HEK293 (cell line): ENCODE data around the gene DDX39A.

Experiments used
- CTCF ChIA-PET: fragments of 350-600 bp; formaldehyde crosslinking; extraction: SDS; loops from one replicate; lab custom pipeline; 2021; ENCODE audit warnings: antibody characterized with exemption; lab: Yijun Ruan, JAX
- POLR2A ChIA-PET: fragments of 300-600 bp; formaldehyde crosslinking; extraction: SDS; loops from one replicate; lab custom pipeline; 2020; ENCODE audit warnings: antibody characterized with exemption, inconsistent platforms; lab: Yijun Ruan, JAX
- H3K27ac ChIP-seq: fragments of 200-500 bp; sonication (Bioruptor generic); 2 replicates; pipeline ENCODE4 v1.5.1; 2014; ENCODE audit warnings: low read depth, low read length, control low read depth, inconsistent platforms; ENCODE audit errors: extremely low read depth
- H3K36me3 ChIP-seq, 2 experiments: fragments of 200-500 bp in 1 of 2; sonication (Bioruptor generic) in 1 of 2; 1 replicate in 1 of 2; 2 replicates in 1 of 2; pipeline ENCODE4 v1.5.1; 2014 to 2017; ENCODE audit warnings: inconsistent platforms in 2 of 2, low read length in 2 of 2; ENCODE audit not compliant: control insufficient read depth in 2 of 2, insufficient read depth in 1 of 2
- H3K4me1 ChIP-seq: fragments of 200-500 bp; sonication (Bioruptor generic); 2 replicates; pipeline ENCODE4 v1.5.1; 2014; ENCODE audit warnings: mild to moderate bottlenecking, low read length, inconsistent platforms; ENCODE audit not compliant: control insufficient read depth, insufficient read depth
- H3K4me3 ChIP-seq: 2 replicates; pipeline ENCODE4 v1.5.1; 2011; ENCODE audit warnings: low read depth, mild to moderate bottlenecking, control low read depth, low read length, moderate library complexity
- H3K9me3 ChIP-seq: fragments of 200-500 bp; sonication (Bioruptor generic); 2 replicates; pipeline ENCODE4 v1.5.1; 2014; ENCODE audit warnings: low read depth, low read length, inconsistent platforms; ENCODE audit not compliant: control insufficient read depth, insufficient read depth
- MYNN ChIP-seq: fragments of 450-650 bp; formaldehyde crosslinking; IDR thresholded peaks from 2 replicates; pipeline ENCODE4 v1.5.1; 2016; ENCODE audit warnings: missing biosample characterization, missing genetic modification characterization, borderline replicate concordance
- PRDM10 ChIP-seq: fragments of 450-650 bp; formaldehyde crosslinking; IDR thresholded peaks from 2 replicates; pipeline ENCODE4 v1.5.1; 2016; ENCODE audit warnings: missing biosample characterization, missing genetic modification characterization
- SCRT2 ChIP-seq: fragments of 450-650 bp; formaldehyde crosslinking; IDR thresholded peaks from 2 replicates; pipeline ENCODE4 v1.5.1; 2016; ENCODE audit warnings: missing biosample characterization, missing genetic modification characterization
- ZBTB10 ChIP-seq: fragments of 450-650 bp; formaldehyde crosslinking; IDR thresholded peaks from 2 replicates; pipeline ENCODE4 v1.5.1; 2016; ENCODE audit warnings: missing biosample characterization, missing genetic modification characterization
- ZBTB11 ChIP-seq: fragments of 450-650 bp; formaldehyde crosslinking; conservative IDR thresholded peaks from 2 replicates; pipeline ENCODE4 v1.5.1; 2016; ENCODE audit warnings: low read depth, missing biosample characterization, missing genetic modification characterization
- ZBTB17 ChIP-seq: fragments of 450-650 bp; formaldehyde crosslinking; IDR thresholded peaks from 2 replicates; pipeline ENCODE4 v1.5.1; 2016; ENCODE audit warnings: missing biosample characterization, missing genetic modification characterization
- ZBTB6 ChIP-seq: fragments of 450-650 bp; formaldehyde crosslinking; IDR thresholded peaks from 2 replicates; pipeline ENCODE4 v1.5.1; 2017; ENCODE audit warnings: missing biosample characterization, missing genetic modification characterization
- ZIC2 ChIP-seq: fragments of 450-650 bp; formaldehyde crosslinking; IDR thresholded peaks from 2 replicates; pipeline ENCODE4 v1.5.1; 2016; ENCODE audit warnings: missing biosample characterization, missing genetic modification characterization
- ZNF10 ChIP-seq: fragments of 450-650 bp; formaldehyde crosslinking; IDR thresholded peaks from 2 replicates; pipeline ENCODE4 v1.5.1; 2017; ENCODE audit warnings: missing biosample characterization, missing genetic modification characterization
- ZNF211 ChIP-seq: fragments of 450-650 bp; formaldehyde crosslinking; IDR thresholded peaks from 2 replicates; pipeline ENCODE4 v1.5.1; 2016; ENCODE audit warnings: low read depth, missing biosample characterization, missing genetic modification characterization
- ZNF280D ChIP-seq: fragments of 450-650 bp; formaldehyde crosslinking; IDR thresholded peaks from 2 replicates; pipeline ENCODE4 v1.5.1; 2016; ENCODE audit warnings: missing biosample characterization, missing genetic modification characterization
- ZNF324 ChIP-seq: fragments of 450-650 bp; formaldehyde crosslinking; IDR thresholded peaks from 2 replicates; pipeline ENCODE4 v1.5.1; 2016; ENCODE audit warnings: missing biosample characterization, missing genetic modification characterization
- ZNF335 ChIP-seq: fragments of 450-650 bp; formaldehyde crosslinking; conservative IDR thresholded peaks from 2 replicates; pipeline ENCODE4 v1.5.1; 2016; ENCODE audit warnings: missing biosample characterization, missing genetic modification characterization
- ZNF354C ChIP-seq: fragments of 450-650 bp; formaldehyde crosslinking; IDR thresholded peaks from 2 replicates; pipeline ENCODE4 v1.5.1; 2016; ENCODE audit warnings: missing biosample characterization, missing genetic modification characterization, low read depth, borderline replicate concordance
- ZNF398 ChIP-seq: fragments of 450-650 bp; formaldehyde crosslinking; IDR thresholded peaks from 2 replicates; pipeline ENCODE4 v1.5.1; 2017; ENCODE audit warnings: missing biosample characterization, missing genetic modification characterization
- ZNF692 ChIP-seq: fragments of 450-650 bp; formaldehyde crosslinking; IDR thresholded peaks from 2 replicates; pipeline ENCODE4 v1.5.1; 2016; ENCODE audit warnings: missing biosample characterization, missing genetic modification characterization
- ZSCAN18 ChIP-seq: fragments of 450-650 bp; formaldehyde crosslinking; IDR thresholded peaks from 2 replicates; pipeline ENCODE4 v1.5.1; 2016; ENCODE audit warnings: missing biosample characterization, missing genetic modification characterization

Gene DDX39A

GRCh38 chr19:14371301-14371821, 47.8 kb downstream of the DDX39A start:
- POLR2A ChIA-PET = no interaction called here
- Histone ChIP-seq H3K4me1 (peaks cover under 1% of the 10 kb centered on the region; the same call in 1 of the 2 replicates), H3K4me3 (no peak overlapping the region), H3K9me3 (no peaks in the 10 kb centered on the region), H3K27ac (no peak overlapping the region), H3K36me3 (no peaks in the 10 kb centered on the region)
- CTCF ChIA-PET = no interaction called here
- TF ChIP-seq ZNF10 (tag by site-specific recombination) (no peak), ZNF280D (tag by site-specific recombination) (no peak), ZNF354C (tag by site-specific recombination) (no peak), ZBTB17 (tag by site-specific recombination) (no peak), SCRT2 (tag by site-specific recombination) (no peak), ZNF692 (tag by site-specific recombination) (no peak), ZSCAN18 (tag by site-specific recombination) (no peak), ZNF335 (tag by site-specific recombination) (no peak), MYNN (tag by site-specific recombination) (no peak), ZNF324 (no peak), ZIC2 (no peak), ZNF398 (no peak), ZBTB11 (no peak), ZNF211 (tag by site-specific recombination) (no peak), ZBTB10 (tag by site-specific recombination) (no peak), PRDM10 (tag by site-specific recombination) (no peak), ZBTB6 (no peak)
